Calu3 (cell line): ENCODE results near the gene PDE9A. TPM values are rescaled to one million over a fixed set of nuclear protein-coding genes. Genes with fewer than 3 reads are reported as not detected.
"Not testable (repeated sequence)": the region's sequence is repeated elsewhere in the genome, so short reads cannot be mapped to it uniquely, and the experiment has no call there.

ENCODE experiments used
- BruUV-seq: library from RNA; stranded (reverse); fragments of 400-500 nt; replicated peaks from 2 replicates; lab custom pipeline; 2021; lab: Mats Ljungman, UMichigan
- CTCF ChIA-PET: fragments of 300-600 bp; sonication (Branson Sonifier 250); formaldehyde crosslinking; loops from one replicate; lab custom pipeline; 2022; ENCODE audit warnings: antibody characterized with exemption; lab: Charles Lee
- DNase-seq: peaks from one replicate; pipeline ENCODE4 v3.0.0; 2022
- H3K27ac Mint-ChIP-seq: one replicate; pipeline ENCODE4 v1.8.0; 2022; ENCODE audit warnings: mixed read lengths; ENCODE audit not compliant: unreplicated experiment
- H3K27me3 Mint-ChIP-seq: one replicate; pipeline ENCODE4 v1.8.0; 2022; ENCODE audit warnings: mixed read lengths; ENCODE audit not compliant: unreplicated experiment
- H3K36me3 Mint-ChIP-seq: one replicate; pipeline ENCODE4 v1.8.0; 2022; ENCODE audit warnings: mild to moderate bottlenecking, moderate library complexity, mixed read lengths; ENCODE audit not compliant: insufficient read depth, unreplicated experiment
- H3K4me1 Mint-ChIP-seq: one replicate; pipeline ENCODE4 v1.8.0; 2022; ENCODE audit warnings: mild to moderate bottlenecking, low read depth, mixed read lengths; ENCODE audit not compliant: unreplicated experiment
- H3K4me3 Mint-ChIP-seq: one replicate; pipeline ENCODE4 v1.8.0; 2022; ENCODE audit warnings: mild to moderate bottlenecking, low read depth, moderate library complexity, mixed read lengths; ENCODE audit not compliant: unreplicated experiment
- H3K9me3 Mint-ChIP-seq: one replicate; pipeline ENCODE4 v1.8.0; 2022; ENCODE audit warnings: low read depth, mixed read lengths; ENCODE audit not compliant: unreplicated experiment
- intact Hi-C: fragments of 100-400 bp; cut with micrococcal nuclease; formaldehyde crosslinking; loops from one replicate; pipeline ENCODE4 v1.10.0; 2022; ENCODE audit not compliant: unreplicated experiment
- total RNA-seq: library from RNA; stranded (reverse); gene quantifications from 2 replicates; pipeline ENCODE4 v1.2.3, GENCODE V29; 2022
- TF ChIP-seq, protein P1 (sequence below): fragments of 200-600 bp; IDR thresholded peaks from one replicate; pipeline ENCODE4 v1.8.0; 2022; ENCODE audit warnings: antibody characterized with exemption; ENCODE audit not compliant: unreplicated experiment

Gene PDE9A
- total RNA-seq, 1 experiment from 2014 or later = 10.9 TPM

DNA sequence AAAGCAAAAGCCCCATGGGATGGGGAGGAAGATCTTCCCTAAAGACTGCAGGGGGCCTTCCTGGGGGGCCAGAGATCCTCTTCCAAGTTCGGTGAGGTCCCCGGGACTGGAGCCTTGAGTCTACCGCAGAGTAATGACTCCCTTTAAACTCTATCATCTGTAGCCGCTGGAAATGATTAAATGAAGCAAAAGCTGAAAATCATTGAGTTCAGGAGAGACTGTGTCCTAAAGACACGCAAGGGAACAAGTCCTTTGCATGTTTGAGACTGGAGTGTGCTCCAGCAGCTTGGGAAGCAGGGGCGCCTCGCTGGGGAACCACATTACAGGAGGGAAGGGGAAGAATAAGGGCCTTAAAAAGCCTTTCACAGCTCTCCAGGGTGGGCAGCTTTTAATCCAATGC lies 155.8 kb downstream of the PDE9A start:
- no peak for DNase-seq
- Mint-ChIP-seq H3K4me1 (peaks cover 17% of the 10 kb centered on the region), H3K36me3 (no peaks in the 10 kb centered on the region), H3K27me3 (peaks cover 19% of the 10 kb centered on the region), H3K9me3 (no peaks in the 10 kb centered on the region), H3K27ac (no peak overlapping the region), H3K4me3 (no peak overlapping the region)
- BruUV-seq = no TSS peak
- intact Hi-C loops = no loop called here
- CTCF ChIA-PET = no interaction called here
- TF ChIP-seq, protein P1, sequence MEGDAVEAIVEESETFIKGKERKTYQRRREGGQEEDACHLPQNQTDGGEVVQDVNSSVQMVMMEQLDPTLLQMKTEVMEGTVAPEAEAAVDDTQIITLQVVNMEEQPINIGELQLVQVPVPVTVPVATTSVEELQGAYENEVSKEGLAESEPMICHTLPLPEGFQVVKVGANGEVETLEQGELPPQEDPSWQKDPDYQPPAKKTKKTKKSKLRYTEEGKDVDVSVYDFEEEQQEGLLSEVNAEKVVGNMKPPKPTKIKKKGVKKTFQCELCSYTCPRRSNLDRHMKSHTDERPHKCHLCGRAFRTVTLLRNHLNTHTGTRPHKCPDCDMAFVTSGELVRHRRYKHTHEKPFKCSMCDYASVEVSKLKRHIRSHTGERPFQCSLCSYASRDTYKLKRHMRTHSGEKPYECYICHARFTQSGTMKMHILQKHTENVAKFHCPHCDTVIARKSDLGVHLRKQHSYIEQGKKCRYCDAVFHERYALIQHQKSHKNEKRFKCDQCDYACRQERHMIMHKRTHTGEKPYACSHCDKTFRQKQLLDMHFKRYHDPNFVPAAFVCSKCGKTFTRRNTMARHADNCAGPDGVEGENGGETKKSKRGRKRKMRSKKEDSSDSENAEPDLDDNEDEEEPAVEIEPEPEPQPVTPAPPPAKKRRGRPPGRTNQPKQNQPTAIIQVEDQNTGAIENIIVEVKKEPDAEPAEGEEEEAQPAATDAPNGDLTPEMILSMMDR = no peak

DNA sequence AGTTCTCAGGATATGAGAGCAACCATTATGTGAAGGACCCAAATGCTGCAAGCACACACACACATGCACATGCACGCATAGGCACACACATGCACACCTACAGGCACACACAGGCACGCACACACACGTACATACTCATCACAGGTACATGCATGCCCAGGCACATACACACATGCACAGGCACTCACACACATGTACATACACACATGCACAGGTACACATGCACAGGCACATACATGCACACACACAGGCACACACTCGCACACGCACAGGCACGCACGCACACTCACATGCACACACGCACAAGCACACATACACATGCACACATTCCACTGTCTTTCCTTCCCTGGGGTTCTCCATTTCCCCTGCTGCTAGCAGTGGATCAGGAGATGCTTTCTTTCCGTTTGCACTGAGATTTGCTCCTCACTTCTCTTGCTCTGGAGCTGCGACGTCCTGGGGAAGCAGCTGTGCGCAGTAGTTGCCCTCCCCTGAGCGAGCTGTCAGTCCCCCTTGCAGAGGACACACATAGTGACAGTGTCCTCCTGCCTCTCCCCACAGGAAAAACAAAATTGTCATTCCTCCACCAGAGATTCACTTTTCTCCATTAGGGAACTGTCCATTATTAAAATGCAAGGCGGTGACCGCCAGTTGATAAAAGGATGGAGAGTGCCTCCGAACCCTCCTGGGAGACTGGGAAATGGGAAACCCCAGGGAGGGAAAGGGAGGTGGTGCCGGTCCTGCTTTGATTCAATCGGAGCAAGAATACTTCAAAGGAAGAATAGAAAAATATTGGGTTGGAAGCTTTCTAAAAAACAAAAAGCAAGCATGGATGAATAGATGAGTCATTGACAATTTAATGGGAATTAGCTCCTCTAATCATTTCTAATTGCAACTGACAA lies 156.4 kb downstream of the PDE9A start:
- no peak for DNase-seq
- H3K4me1 Mint-ChIP-seq = peaks cover 17% of the 10 kb centered on the region
- no peak overlapping the region for H3K4me3 Mint-ChIP-seq
- H3K27ac Mint-ChIP-seq = no peak overlapping the region
- peaks cover 14% of the 10 kb centered on the region for H3K27me3 Mint-ChIP-seq
- intact Hi-C loops = no loop called here
- no peaks in the 10 kb centered on the region for H3K36me3 Mint-ChIP-seq
- TF ChIP-seq, protein P1 = no peak
- CTCF ChIA-PET = no interaction called here
- no TSS peak for BruUV-seq
- no peaks in the 10 kb centered on the region for H3K9me3 Mint-ChIP-seq

DNA sequence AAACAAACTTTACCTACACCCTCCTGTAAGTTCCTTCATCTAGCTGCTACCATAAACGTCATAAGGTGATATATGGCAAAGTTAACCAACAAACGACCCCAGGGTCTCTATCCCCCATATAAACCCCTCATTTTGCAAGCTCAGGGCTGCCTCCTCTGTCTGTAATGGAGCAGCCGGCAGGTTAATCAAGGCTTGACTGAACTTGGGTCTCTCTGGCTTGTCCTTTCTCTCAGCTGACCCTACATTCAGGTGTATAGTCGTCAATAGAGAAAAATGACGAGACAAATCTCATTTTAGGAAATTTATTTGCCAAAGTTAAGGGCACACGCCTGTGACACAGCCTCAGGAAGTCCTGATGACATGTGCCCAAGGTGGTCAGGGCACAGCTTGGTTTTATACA lies 158.5 kb downstream of the PDE9A start:
- H3K4me3 Mint-ChIP-seq = no peak overlapping the region

DNA sequence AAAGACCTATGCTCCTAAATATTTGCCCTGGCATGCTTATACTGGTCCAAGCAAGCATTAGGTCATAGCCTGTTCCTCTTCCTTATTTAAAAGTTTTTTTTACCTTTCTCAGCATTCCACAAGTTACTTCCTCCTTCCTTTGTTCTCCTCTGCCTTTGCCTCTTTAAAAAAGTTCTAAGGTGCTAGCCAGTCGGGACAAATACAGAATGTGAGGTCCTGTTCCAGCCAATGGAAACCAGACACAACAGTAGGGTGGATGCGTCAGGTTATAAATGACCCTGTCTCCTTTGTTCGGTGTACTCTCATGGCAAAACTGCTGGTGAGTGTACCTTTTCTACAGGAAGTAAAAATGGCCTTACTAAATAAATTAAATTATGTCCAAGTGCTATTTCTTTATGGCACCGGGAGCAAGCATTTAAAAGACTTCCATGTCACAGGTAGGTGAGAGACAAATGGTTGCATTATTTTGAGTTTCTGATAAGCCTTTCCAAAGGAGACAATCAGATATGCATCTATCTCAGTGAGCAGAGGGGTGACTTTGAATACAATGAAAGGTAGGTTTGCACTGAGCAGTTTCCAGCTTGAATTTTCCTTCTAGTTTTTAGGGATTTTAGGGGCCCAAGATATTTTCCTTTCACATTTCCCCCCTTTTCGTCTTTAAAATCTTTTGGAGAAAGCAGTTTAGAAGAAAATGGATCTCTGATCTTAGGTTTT lies 159.3 kb downstream of the PDE9A start:
- CTCF ChIA-PET = interaction anchor here (0.5 kb wide), 1 partner anchor 232 kb away, joined by 4 read pairs; no protein-coding TSS in a partner anchor
- Mint-ChIP-seq H3K4me1 (peaks cover 17% of the 10 kb centered on the region), H3K4me3 (peak overlapping the region; percentile 28), H3K27ac (peak overlapping the region; percentile 82)
- DNase-seq = peak; percentile 24
- H3K27me3 Mint-ChIP-seq, H3K9me3 Mint-ChIP-seq, intact Hi-C loops, H3K36me3 Mint-ChIP-seq: not testable (repeated sequence)
- BruUV-seq = TSS peak; percentile 99

More for the DNA sequence above, 158.5 kb downstream of the PDE9A start:
- no peak for DNase-seq
- peaks cover 17% of the 10 kb centered on the region for H3K4me1 Mint-ChIP-seq
- CTCF ChIA-PET = no interaction called here
- TF ChIP-seq, protein P1 = no peak
- peak overlapping the region; percentile 82 for H3K27ac Mint-ChIP-seq
- no peaks in the 10 kb centered on the region for H3K27me3 Mint-ChIP-seq
- intact Hi-C loops = no loop called here
- H3K36me3 Mint-ChIP-seq = no peaks in the 10 kb centered on the region
- BruUV-seq = no TSS peak
- no peaks in the 10 kb centered on the region for H3K9me3 Mint-ChIP-seq
